GM21825 (cell line): Measurements from ENCODE around the gene QRICH1.

Experiments
- ATAC-seq: cut with Tn5 transposase; IDR thresholded peaks from one replicate; pipeline ENCODE4 v1.9.1; 2021; ENCODE audit warnings: mild to moderate bottlenecking, moderate library complexity; ENCODE audit not compliant: unreplicated experiment

QRICH1 gene, protein sequence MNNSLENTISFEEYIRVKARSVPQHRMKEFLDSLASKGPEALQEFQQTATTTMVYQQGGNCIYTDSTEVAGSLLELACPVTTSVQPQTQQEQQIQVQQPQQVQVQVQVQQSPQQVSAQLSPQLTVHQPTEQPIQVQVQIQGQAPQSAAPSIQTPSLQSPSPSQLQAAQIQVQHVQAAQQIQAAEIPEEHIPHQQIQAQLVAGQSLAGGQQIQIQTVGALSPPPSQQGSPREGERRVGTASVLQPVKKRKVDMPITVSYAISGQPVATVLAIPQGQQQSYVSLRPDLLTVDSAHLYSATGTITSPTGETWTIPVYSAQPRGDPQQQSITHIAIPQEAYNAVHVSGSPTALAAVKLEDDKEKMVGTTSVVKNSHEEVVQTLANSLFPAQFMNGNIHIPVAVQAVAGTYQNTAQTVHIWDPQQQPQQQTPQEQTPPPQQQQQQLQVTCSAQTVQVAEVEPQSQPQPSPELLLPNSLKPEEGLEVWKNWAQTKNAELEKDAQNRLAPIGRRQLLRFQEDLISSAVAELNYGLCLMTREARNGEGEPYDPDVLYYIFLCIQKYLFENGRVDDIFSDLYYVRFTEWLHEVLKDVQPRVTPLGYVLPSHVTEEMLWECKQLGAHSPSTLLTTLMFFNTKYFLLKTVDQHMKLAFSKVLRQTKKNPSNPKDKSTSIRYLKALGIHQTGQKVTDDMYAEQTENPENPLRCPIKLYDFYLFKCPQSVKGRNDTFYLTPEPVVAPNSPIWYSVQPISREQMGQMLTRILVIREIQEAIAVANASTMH

DNA sequence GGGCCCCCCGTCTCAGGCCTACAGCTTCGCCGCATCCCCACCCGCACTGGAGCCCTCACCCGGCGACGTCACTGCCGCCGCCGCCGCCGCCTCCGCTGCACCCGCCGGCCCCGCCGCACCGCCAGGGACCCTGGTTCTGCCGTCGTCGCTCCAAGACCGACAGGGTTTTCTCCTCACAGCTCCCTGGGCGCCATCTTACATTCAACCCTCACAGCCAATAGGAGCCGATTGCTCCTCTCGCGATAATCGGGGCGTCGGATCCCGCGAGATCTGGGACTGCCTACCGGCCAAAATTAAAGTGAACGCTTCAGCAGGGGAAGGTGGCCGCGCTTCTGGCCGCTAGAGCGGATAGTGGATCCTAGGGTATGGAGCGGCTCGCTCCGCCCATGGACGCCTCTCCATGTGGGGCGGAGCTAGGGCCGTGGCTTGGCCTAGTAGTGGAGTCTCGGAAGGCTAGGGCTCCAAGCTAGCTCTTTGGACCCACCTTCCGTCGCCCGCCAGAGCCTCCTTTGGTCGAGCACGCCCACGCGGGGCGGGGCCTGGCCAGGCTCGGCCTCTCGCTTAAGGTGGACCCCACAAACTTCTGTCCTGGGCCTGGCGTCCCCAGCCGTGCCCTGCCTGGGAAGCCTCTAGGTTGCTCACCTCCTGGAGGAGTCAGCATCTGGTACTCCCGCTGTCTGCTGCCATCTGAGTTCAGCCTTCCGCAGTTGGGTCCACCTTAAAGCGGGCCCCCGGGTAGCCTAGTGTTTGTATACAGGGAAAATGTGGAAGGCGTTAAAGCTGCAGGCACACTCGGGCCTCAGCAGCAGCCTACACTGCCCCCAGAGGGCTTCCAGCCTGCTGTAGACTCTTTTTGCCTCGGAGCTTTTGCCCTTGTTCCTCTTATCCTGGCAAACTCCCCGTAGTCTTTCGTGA is at the start of gene QRICH1:
Gene QRICH1 (minus strand): TSS at position 219 of the 915 bp plus-strand sequence. CDS start 17,054 bp downstream, outside the sequence.
- ATAC-seq, result peak; percentile 69

DNA sequence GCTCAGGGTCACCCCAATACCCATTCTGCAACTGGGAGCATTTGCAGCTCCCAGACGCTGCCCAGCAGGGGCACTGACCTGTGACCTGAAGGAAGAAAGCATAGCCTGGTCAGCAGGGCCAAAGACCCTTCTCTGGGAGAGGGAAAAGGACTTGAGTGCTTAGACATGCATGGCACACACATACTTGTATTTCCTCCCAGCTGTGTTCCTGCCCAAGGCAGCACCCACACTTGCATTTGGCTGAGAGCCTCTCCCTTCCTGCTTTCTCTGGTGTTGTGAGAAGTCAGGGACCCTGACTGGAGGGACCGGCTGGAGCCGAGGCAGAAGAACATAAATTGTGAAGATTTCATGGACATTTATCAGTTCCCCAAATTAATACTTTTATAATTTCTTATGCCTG is 46.2 kb upstream of the QRICH1 start:
- ATAC-seq, result no peak

DNA sequence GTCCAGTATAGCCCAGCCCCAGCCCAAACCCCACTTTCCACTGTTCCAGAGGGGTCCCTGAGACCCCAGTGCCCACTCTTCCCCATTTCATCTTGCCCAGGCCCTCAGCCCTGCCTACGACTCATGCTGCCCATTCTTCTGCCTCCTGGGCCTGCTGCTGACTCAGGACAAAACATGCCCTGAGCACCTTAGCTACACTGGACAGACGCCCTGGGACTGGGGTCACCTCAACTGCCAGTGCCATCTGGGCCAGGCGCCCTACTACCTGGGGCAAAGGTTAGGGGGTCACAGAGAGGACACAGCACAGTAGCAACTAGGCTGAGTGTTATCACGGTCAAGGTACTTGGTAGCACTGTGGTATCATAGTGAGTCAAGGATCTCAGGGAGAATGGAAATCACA is 41.6 kb upstream of the QRICH1 start:
- no peak for ATAC-seq

DNA sequence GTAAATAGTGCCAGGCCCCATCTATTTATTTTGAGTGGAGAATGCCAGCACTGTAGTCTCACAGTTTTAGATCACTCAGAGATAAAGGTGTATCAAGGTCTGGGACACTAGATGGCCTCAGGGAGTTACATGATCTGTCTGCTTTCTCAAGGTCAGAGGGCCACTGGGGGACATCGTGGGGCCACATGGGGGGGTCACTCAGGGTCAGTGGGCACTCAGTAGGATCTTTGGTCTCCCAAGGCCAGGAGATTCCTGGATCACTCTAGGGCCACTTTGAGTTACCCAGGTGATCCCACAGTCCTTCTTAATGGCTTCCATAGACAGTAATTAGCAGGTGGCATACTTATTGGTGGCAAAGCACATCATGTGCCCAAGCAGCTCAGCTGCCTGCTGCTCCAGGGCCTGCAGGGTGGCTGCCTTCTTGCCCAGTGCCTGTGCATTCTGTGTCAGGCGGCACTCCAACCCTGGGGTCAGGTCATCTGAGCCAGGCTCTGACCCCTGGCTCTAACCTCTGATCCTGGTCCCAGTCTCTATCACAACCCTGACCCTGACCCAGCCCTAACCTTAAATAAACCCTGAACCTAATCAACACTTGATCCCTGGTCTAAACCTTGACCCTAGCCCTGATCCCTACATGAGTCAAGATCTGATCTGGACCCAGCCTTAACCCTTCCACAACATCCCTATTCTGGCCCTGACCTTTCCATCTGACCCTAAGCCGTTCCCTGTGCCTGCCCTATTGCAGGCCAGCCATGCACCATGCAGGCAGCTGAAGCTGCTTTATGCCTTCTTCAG is 40.8 kb upstream of the QRICH1 start:
- ATAC-seq, result no peak

DNA sequence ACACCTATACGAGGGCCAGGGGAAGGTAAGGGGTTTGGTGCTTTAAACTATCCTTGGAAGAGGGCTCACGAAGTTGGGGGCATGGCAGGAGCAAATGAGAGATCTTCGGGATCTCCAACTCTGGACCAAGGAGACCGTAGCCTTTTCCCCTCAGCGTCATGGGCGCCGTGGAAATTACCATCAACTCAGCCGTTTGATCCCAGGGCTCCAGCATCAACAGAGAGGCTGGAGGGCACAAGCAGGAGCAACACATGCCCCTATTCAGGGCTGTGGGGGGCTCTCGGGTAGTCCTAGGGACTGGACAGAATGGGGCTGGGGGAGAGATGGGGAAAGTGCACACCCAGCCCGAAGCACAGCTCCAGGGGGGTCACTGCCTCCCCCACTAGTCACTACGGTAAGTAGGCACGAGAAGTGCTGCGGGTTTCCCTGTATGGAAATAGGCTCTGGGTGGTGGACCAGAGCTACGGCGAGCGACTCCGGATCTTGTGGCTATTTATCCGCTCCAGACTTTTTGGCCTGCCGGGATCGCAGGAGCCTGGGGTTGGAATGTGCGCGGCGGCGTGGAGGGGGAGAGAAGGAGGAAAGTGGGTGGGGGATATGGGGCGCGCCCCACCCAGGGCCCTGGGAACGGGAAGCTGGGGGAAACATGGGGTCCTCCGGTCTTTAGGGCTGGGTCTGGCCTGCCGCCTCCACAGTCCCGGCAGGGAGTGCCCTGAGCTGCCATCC is 39.5 kb upstream of the QRICH1 start:
- ATAC-seq, result no peak

DNA sequence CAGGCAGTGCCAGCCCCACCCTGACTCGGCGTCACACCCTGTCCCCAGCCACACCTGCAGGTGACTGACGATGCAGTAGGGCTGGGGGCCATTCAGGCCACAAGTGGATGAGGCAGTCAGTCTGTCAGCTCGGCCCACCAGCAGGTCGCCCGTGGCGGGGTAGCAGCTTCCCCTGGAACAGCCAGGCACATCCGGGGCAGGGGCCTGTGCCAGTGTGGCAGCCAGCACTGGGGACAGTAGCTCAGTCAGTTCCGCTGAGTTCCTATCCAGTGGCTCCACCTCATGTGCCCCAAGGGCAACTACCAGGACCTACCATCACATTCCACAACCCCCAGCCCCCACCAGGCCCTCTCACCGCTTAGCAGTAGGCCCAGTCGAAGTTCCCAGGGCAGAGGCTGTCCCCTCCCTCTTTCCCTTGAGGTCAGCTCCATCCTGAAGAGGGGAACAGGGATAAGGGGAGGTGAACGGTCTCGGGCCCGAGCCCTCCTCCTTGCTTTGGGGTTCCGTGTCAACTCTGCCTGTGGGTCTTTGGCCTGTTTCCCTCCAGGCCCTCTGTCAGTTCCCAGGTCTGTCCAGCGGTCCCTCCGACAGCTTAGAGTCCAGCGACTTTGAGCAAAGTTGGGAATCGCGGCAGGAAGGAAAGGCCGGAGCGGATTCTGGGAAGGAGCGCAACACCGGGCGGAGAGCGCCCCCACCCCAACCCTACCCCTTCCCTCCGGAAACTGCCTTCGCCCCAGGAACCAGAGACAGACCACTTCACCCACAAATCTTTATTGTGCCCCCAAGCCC is 38.8 kb upstream of the QRICH1 start, which contains the start of gene LAMB2:
Gene LAMB2 (minus strand): TSS at position 614 of the 789 bp plus-strand sequence. CDS start 183 bp downstream, at position 431.
- ATAC-seq, result no peak

DNA sequence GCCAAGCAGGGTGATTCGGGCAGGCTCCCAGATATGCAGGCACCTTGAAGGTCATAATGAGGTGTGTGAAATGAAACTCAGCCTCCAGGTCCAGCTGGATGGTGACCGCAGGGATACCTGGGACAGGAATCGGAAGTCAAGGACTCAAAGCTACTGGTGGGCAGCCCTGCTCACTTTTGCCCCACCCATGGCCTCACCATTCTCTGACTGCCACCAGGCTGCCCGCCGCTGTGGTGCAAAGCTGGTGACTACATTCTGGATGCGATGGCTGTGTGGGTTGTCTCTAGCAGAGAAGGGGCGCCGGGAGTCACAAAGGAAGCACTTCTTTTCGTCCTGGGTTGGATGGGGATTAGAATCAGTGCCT is 38.2 kb upstream of the QRICH1 start:
- no peak for ATAC-seq

DNA sequence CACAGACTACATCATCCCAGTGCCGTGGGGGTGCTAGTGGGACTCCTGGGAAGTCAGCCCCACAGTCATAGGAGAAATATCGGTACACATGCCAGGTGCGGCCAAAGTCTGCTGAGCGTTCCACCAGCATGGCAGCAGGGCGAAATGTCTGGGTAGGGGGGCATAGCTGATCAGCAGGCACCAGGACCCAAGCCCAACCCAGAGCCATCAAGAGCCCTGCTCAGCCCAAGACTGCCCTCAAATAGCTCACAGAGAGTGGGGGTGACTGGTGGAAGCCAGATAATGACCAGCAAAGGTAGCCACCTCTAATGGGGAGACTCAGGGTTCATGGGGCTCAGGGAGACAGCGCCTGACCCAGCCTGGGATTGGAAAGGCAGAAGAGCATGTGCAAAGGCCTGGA is 37.7 kb upstream of the QRICH1 start:
- no peak for ATAC-seq

DNA sequence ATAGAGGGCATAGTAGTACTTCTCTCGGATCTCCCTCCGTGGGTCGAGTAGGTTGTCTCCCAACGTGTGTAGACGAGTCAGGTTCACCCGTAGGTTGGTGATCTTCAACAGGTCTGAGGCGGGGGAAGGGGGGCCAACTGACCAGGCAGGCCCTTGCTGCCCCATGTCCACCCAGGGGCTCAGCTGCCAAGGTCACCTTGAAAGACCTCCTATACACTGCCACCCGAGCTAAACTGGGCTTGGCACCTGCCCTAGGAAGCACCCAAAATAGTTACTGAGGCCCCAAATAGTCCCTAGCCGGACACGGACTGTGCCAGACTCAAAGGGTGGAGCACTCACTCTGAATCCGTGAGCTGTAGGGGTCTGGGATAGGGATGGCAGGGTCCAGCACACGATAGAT is 37.2 kb upstream of the QRICH1 start:
- no peak for ATAC-seq

DNA sequence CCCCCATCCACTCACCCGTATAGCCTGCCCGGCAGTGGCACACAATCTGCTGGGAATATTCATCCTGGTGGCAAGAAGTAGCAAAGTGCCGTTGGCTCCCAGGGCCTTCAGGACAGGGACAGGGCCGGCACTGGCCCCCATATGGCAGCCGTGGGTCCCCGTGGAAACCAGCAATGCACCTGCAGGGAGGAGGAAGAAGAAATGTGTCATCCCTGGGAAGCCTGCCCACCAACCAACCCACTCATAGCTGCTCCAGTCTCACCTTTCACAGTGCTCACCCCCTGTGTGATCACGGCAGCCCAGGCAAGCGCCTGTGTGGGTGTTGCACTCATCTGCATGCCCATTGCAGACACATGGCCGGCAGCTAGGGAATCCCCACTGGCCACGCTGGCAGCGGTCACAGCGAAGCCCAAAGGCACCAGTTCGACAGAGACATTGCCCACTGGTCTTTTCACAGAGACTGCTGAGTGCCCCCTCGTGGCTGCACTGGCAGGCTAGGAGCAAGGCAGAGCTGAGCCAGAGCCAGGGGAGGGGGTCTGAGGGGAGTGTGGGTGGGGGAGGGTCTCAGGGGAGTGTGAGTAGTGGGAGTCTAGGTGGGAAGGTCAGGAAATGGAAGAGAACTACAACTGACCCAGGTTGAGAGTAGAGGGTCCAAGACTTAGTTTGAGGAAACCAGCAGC is 31.3 kb upstream of the QRICH1 start:
- ATAC-seq, result no peak

DNA sequence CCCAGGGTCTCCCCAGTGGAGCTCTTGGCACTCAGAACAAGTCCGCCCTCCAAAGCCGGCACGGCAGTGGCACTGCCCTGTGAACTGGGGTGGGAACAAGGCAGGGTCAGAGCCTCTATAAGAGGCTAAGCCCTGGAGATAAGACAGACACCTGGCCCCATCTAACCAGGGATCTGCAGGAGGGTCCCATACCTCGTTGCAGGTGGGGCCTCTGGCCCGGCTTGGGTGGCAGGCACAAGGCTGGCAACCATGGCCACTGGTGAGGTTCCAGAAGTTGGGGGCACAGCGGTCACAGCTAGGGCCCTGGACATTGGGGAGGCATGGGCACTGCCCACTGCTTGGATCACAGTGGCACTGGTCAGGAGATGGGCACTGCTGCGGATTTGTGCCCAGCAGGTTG is 30.3 kb upstream of the QRICH1 start:
- ATAC-seq, result no peak

DNA sequence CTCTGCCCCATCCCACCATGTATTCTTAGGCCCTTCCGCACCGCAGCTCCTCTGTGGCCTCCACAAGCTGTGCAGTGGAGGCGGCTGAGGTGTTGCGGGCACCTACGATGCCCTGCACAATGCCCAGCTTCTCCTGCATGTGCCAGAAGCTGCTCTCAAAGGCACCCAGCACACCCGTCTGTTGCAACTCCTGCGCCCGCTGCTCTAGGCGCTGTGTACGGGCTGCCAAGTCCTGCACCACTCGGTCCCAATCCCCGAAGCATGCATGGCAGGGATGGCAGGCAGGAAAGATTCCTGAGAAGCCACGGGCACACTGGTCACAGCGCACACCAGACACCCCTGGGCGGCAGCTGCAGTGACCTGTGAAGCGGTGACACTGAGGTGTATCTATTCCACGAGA is 29.8 kb upstream of the QRICH1 start:
- no peak for ATAC-seq

DNA sequence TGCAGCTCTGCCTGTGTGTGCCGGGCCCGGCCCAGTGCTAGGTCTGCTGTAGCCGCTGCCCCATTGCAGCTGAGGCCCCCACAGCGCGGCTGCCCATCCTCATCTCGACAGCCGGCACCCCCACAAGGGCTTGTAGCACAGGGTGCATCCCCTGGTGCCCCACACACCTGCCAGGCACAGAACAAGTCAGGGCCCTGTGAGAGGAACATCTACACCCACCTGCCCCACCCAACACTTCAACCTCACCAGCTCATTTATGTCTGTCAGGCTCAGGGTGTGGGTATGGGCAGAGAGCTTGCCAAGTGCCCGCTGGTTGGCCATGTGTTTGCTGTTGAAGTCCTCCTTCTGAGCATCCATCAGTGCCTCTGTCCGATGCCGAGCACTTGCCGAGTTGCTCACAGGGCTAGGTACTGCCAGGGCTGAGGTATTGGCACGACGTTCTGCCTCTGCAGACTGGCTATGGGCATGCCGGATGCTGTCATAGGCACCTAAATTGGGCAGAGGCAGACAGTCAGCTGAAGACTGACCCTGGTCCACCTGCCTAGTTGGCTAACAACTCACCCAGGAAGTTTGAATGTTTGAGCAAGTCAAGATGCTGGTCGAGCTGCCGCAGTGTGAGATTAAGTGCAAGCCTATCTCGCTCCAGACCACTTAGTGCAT is 29.1 kb upstream of the QRICH1 start:
- no peak for ATAC-seq

DNA sequence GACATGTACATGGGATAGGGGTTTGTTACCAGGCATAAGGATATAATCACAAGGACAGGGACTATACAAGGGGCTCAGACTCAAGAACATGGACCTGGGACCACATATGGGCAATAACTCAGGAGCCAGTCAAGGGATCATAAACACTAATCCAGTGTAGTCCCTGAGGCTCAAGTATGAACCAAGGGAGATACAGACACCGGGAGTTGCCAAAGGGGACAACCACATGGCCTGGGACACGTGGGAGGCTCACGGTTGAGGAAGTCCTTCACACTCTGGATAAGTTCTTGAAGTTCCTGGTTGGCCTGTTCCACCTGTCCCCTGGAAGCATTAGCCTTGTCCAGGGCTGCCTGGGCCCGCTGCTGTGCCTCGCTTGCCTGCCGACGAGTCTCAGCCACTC is 28.6 kb upstream of the QRICH1 start:
- ATAC-seq, result no peak

DNA sequence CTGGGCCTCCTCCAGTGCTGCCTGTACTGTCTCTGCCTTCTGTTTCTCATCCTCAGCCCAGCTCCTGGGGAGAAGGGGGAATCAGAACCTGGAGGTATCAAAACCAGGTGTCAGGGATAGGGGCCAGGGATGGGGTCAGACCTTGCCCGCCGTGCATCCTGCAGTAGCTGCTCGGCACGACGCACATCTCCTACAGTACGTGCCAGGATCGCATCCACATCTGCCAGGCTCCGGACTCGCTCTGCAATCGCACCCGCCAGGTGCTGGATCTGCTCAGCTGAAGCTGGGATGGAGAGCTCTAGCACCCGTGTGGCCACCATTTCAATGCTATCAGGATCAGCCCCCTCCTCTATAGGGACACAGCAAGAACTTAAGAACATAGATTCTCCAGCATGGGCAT is 28.2 kb upstream of the QRICH1 start:
- ATAC-seq, result no peak

DNA sequence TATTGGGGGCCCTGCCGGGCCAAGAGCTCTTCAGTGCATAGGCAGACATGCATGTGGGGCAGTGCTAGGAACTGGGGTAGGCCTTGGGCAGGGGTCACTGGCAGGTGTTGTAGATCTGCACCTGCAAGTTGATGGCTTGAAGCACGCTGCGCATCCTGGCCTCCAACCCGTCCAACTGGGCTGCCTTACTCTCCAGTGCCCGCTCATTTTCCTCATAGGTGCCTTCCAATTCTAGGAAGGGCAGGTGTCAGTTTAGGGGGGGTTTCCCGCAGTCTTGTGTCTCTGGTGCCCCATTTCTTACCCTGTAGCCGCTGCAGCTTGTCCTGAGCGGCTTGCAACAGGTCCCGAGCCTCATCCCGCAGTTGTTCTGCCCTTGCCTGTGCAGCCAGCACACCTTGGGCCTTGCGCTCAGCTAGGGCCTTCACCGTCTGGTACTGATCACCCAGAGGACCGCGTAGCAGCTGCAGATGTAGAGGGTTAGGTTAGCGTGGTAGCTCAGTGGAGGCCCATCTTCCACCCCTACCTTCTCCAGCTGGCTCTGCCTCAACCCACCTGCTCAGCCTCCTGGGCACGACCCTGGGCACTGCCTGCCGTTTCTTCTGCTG is 27.4 kb upstream of the QRICH1 start:
- no peak for ATAC-seq

DNA sequence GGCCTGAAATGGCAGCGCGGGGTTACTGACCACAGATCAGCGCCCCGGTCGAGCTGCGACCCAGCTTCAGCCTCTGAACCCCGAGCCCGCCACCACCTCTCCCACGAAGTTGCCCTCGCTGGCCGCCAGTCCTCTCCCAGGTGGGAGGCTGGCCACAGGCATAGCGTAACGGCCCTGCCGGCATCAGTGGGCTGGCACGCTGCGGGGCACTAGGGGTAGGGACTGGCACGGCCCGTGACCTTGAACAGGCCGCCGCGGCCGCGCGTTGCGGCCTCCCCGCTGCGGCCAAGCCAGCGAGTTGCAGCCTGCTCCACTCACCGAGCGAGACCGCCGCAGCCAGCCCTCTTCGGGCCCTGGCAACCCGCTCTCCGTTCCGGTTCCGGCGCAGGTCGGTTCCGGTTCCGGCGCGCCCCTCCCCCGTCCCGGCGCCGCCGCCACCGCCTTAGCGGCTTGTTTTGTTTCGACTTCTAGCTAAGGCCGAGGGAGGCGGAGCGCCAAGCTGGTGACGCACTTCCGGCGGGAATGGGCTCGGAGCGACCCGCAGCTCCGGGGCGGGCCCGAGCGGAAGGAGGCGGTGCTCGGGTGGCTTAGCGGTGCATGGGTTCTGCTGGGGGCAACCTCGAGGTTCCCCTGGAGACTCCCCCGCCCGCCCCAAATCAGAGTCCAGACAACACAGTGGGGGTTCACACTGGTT is 26.7 kb upstream of the QRICH1 start, which contains the start of gene USP19:
Gene USP19 (minus strand): TSS at position 386 of the 694 bp plus-strand sequence. CDS start 1,678 bp downstream, outside the sequence.
- ATAC-seq, result peak; percentile 84
